ENCODE data around the gene FER. TPM values are rescaled to one million over a fixed set of nuclear protein-coding genes. Genes with fewer than 3 reads are reported as not detected.

Gene FER
- total RNA-seq, 1 experiment from 2014 or later: 18.0 TPM

- Histone ChIP-seq H3K4ac (ENCODE audit: low read depth, low read length) (no peak overlapping the region), H3K23me2 (ENCODE audit: insufficient read length, low read depth, low read length, poor library complexity, severe bottlenecking) (no peaks in the 10 kb centered on the region), H3K9me3 (ENCODE audit: control insufficient read depth, low read depth, low read length) (no peaks in the 10 kb centered on the region), H3K9ac (ENCODE audit: extremely low read depth, insufficient read length, low read length) (no peak overlapping the region), H3K18ac (ENCODE audit: insufficient read length, low read depth, low read length) (no peak overlapping the region), H3K4me2 (ENCODE audit: insufficient read depth, insufficient read length, low read length) (no peak overlapping the region), H4K20me1 (ENCODE audit: control insufficient read depth, insufficient read depth, insufficient read length) (no peaks in the 10 kb centered on the region), H3K27ac (ENCODE audit: insufficient read length, low read depth, low read length) (no peak overlapping the region), H4K91ac (ENCODE audit: insufficient read length, low read depth, low read length) (no peak overlapping the region), H3K23ac (ENCODE audit: insufficient read length, low read depth, low read length) (no peak overlapping the region), H4K8ac (replicated peaks; ENCODE audit: insufficient read length, low read depth, low read length) (no peak overlapping the region), H3K27me3 (ENCODE audit: insufficient read depth, low read length) (no peaks in the 10 kb centered on the region), H2BK15ac (ENCODE audit: low read depth, low read length) (no peak overlapping the region), H3K79me1 (ENCODE audit: insufficient read depth, low read depth, low read length, poor library complexity, severe bottlenecking) (no peaks in the 10 kb centered on the region), H2BK5ac (ENCODE audit: insufficient read length, low read length) (no peak overlapping the region), H3K4me1 (ENCODE audit: insufficient read depth, low read length) (no peaks in the 10 kb centered on the region), H2BK12ac (ENCODE audit: insufficient read length, low read depth, low read length) (no peak overlapping the region), H3K56ac (ENCODE audit: insufficient read length, low read depth, low read length) (no peak overlapping the region), H3K79me2 (ENCODE audit: insufficient read depth, low read length) (no peaks in the 10 kb centered on the region), H4K5ac (ENCODE audit: insufficient read length, low read depth, low read length) (no peak overlapping the region), H2BK120ac (ENCODE audit: low read depth, low read length, poor library complexity, severe bottlenecking) (no peak overlapping the region), H2AFZ (ENCODE audit: low read length) (no peak overlapping the region), H2AK5ac (ENCODE audit: insufficient read length, low read length) (no peak overlapping the region), H2BK20ac (ENCODE audit: low read depth, low read length, poor library complexity, severe bottlenecking) (no peak overlapping the region), H3T11ph (ENCODE audit: low read length) (no peak overlapping the region), H3K14ac (ENCODE audit: insufficient read depth, low read length) (no peak overlapping the region)
- H3K4me1 Mint-ChIP-seq: no peaks in the 10 kb centered on the region; a peak in 1 of 4 replicates
- H3K36me3 Mint-ChIP-seq (ENCODE audit: insufficient read depth in 1 of 3, low read depth in 3 of 3): peaks cover 8 to 16% (median 15%) of the 10 kb centered on the region in 3 experiments
- no peak for DNase-seq
- no CpG with 5 or more reads among the region's 2 CpGs for WGBS (ENCODE audit: extremely low coverage, insufficient read length, low lambda C conversion rate)
- H3K9me3 Mint-ChIP-seq: peaks cover 14% of the 10 kb centered on the region in 2 experiments
- no peak overlapping the region for H3K4me3 Mint-ChIP-seq
- no peaks in the 10 kb centered on the region for H3K27me3 Mint-ChIP-seq (ENCODE audit: low read depth)
- H3K27ac Mint-ChIP-seq: 0 out of 7 replicates have a peak overlapping the region, but pooled peaks of 1 of the 3 experiments have one; percentile 26
- TF ChIP-seq, protein P1, sequence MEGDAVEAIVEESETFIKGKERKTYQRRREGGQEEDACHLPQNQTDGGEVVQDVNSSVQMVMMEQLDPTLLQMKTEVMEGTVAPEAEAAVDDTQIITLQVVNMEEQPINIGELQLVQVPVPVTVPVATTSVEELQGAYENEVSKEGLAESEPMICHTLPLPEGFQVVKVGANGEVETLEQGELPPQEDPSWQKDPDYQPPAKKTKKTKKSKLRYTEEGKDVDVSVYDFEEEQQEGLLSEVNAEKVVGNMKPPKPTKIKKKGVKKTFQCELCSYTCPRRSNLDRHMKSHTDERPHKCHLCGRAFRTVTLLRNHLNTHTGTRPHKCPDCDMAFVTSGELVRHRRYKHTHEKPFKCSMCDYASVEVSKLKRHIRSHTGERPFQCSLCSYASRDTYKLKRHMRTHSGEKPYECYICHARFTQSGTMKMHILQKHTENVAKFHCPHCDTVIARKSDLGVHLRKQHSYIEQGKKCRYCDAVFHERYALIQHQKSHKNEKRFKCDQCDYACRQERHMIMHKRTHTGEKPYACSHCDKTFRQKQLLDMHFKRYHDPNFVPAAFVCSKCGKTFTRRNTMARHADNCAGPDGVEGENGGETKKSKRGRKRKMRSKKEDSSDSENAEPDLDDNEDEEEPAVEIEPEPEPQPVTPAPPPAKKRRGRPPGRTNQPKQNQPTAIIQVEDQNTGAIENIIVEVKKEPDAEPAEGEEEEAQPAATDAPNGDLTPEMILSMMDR (conservative IDR thresholded peaks at IDR 0.05): no peak
Measured at GRCh38 chr5:108935611-108936010, 187.9 kb downstream of the FER start.
